HTERT RPE-1 (cell line): ENCODE data around the gene ANKS1B.

Source experiments
- in situ Hi-C: fragments of 300-500 bp; cut with MboI; formaldehyde crosslinking; loops from 4 replicates; pipeline ENCODE4 v1.14.3; 2020; ENCODE audit warnings: low sequenced_read_pairs

The ANKS1B gene

DNA sequence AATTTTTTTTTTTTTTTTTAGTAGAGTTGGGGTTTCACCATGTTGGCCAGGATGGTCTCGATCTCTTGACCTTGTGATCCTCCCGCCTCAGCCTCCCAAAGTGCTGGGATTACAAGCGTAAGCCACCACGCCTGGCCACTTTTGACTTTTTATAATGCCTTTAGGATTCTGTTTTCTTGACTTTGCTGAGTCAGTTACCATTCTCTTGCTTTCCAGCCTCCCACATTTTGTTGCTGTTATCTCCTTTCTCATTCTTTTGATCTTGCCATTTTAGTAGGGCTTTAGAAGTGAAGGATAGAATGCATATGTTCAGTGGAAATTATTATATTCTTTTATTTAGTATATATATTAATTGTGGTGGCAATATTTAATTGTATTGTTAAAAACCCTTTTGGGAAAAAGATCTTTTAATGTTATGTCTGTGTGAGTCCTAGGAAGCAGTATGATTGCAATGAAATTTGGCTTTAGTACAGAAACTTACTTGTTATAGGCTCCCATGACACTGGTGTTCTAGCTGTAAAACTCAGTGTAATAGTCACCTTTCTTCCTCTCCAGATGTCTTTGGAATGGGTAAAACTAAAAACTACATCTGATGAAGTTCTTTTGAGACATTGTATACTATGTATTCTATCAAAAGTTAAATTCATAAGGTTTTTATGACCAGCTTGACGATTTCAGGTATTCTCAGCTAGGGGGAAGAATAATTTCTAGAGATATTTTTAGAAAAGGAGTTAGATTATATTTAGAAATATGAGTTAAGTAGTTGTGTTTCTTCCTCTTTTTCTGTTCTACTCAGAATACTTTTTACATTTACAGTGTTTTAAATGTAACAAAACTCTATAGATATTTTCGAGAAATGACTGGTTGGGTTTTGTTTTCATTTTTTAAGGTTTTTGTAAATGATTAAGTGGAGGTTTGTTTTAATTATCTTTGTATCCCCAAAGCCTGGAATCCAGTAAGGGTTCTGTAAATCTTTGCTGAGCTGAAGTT, 1264.9 kb downstream of the ANKS1B start:
- in situ Hi-C loops = no loop called here

DNA sequence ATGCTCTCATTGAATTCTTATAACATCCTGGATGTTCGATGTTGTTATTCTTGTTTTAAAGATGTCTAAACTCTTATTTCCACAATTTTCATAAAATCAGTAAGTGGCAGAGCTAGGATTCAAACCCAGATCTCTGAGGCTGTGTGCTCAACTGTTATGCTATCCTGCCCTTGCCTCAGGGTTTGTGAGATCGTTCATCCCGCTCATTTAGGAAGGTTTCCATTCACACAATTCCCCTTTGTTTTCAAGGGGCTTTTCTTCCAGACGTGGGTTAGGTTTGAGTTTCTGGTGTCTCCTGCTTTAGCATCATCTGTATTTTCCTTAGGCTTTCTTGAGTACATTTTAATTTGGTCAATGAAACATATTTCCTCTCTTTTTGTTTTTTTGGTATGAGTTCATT, 1270.3 kb downstream of the ANKS1B start:
- in situ Hi-C loops = no loop called here

DNA sequence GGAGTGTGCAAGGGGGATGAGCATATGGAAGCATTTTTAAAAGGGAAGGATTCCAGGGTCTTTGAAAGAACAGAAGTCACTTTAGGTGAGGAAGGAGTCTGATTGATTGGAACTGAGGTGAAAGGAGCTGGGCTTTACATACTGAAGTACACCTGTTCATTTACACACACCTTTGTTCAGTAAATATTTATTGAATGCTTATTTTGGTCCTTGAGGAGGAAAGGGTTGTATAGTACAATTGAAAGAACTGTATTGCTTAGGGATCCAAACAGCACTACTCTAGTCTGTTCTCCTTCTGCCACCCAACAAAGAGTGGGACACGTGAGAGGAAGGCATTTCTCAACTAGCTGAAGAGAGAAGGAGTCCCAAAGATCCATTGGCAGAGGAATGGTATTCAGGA, 1275.7 kb downstream of the ANKS1B start:
- in situ Hi-C loops = no loop called here

DNA sequence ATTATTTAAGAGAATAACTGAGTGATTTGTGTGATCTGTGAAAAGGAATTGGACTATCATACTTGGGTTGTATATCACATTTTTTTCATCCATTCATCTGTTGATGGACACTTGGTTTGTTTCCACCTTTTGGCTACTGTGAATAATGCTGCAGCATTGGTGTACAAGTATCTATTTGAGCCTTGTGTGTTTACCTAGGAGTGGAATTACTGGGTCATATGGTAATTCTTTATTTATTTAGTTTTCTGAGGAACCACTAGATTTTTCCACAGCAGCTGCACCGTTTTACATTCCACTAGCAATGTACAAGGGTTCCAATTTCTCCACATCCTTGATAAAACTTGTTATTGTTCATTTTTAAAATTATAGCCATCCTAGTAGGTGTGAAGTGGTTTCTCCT, 1283.6 kb downstream of the ANKS1B start:
- in situ Hi-C loops = no loop called here

DNA sequence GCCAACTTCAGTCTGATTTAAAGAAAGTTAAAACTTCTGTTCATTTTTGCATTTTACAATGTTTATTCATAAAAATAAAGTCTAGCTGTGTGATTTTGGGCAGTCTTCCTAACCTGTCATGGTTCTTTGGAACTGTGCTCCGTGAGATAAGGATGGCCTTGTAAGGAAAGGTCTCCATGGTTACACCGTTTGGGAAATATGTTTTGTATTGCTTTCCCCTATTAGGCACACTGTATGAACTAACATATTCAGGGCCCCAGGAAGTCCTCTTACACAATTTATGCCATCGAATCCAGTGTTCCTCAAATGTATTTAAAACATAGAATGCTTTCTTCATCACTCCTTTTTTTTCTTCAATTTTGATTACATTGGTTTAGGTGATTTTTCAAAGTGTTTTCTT, 1285.2 kb downstream of the ANKS1B start:
- in situ Hi-C loops = no loop called here

DNA sequence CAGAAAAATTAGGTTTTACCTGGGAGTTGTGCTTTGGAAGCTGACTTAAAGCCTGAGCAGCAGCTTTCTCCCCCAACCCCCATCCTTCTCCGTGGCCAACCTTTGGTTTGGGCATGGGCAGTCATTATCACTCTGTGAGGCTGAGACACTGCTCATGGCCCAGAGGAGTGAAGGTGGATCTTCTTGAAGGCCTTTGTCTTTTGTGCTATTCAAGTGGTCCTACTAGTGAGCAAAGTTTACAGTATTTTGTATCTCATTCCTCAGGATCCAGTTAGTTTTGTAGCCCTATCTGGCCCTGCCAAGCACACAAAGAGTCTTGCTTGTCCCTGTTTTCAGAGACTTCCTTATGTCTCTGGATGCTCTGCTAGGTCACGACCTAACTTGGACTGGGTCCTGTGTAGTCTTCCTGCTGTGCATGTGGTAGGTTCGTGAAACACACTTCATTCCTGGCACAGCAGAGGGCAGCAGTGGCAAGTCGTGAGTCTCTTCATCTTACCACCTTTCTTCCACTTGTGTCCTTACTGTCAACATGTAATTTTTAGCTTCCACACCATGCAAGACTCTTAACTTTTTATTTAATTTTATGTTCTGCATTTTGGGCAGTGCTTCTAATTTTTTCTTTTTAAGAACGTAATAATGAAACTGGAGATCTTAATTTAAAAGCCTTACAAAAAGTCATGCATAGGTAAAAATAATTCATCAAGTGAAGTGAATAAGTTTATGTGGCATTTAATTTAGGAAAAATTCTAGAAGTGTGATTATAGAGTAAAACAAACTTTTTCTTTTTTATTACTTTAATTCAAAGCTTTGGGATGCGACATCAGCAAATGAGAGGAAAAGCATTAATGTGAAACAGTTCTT, 1285.9 kb downstream of the ANKS1B start:
- in situ Hi-C loops = no loop called here

DNA sequence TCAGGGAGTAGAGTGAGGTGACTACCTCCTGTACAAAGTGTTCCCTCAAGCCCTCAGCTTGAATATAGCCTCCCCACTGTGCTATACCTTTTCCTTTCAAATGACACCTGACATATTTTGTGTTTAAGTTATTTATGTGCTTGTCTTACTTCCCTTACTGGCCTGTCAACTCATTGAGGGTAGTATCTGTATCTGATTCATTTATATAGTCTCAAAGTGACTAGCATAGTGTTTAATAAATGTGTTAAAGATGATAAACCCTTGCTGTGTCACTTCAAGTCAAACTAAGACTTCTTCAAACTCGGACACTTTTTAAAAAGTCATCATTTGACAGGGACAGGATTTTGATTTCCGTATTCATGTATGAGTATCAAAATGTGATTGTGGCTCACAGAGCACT, 1287.5 kb downstream of the ANKS1B start:
- in situ Hi-C loops = no loop called here

DNA sequence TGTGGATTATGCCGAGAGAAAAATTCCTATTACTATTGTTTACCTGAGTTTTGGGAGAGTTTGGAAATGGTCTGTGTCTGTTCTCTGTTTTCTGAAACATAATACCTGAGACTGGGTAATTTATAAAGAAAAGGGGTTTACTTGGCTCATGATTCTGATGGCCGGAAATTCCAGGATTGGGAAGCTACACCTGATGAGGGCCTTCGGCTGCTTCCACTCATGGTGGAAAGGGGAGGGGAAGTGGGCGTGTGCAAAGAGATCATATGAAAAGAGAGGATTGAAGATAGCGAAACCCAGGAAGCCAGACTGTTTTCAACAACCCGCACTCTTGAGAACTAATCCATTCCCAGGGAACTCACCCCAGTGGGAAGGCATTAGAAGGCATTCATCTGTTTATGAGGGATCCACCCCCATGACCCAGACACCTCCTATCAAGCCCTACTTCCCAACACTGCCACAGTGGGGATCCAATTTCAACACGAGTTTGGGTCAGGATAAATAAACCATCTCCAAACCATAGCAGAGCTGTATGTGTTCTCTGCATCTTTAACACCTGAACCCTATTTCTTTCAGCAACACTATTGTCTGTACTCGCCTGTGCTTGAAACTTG, 1288.6 kb downstream of the ANKS1B start:
- in situ Hi-C loops = no loop called here

DNA sequence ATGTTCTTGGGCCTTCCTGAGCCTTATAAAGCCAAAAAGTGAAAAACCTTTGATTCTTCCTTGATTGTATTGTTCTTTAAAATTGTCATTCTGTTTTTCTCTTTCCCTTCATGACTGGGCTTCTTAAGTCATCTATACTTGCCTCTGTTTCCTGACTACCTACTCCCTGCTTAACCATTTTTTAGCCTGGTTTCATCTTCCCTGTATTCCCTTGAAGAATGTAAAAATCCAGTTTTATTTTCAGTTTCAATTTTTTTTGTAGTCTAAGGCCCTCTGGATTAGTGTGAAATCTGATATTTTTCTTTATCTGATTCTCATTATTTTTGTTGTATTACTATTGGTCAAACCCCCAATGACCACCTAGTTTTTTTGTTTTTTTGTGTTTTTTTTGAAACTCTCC, 1293.4 kb downstream of the ANKS1B start:
- in situ Hi-C loops = no loop called here

DNA sequence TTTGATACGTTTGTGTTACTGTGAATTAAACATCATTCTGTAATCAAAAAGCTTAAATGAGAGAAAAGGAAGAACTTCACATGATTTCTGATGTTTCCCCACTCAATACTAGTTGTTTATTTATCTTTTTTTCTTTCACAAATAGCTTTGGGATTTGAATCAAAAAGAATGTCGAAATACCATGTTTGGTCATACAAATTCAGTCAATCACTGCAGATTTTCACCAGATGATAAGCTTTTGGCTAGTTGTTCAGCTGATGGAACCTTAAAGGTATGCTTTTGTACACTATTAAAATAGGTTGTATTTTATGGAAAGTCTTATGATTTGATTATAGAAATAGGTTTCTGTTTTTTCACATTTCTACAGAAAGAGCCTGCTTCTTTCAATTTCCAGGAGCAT, 1298.1 kb downstream of the ANKS1B start:
- in situ Hi-C loops = no loop called here
